Vagina (tissue), 1 donor: ENCODE measurements around the gene CDHR3. TPM values are rescaled to one million over a fixed set of nuclear protein-coding genes. Genes with fewer than 3 reads are reported as not detected.

Experiments
- total RNA-seq: library from RNA; depleted of rRNA; stranded (reverse); fragments of >200 nt; gene quantifications from one replicate; pipeline ENCODE4 v1.2.3, GENCODE V29; 2016

CDHR3 gene
- total RNA-seq, 1 donor from 2014 or later: 8.8 TPM

Other genes starting within 250 kb of the CDHR3 start
- gene ATXN7L1, start 86.7 kb upstream of the CDHR3 start, total RNA-seq: 16.2 TPM
- gene SYPL1, start 149.0 kb downstream of the CDHR3 start, total RNA-seq: 76.9 TPM